Measurements from ENCODE around the gene ZFYVE26. TPM values are rescaled to one million over a fixed set of nuclear protein-coding genes. Genes with fewer than 3 reads are reported as not detected.

ZFYVE26 gene
- total RNA-seq, 6 experiments from 2014 or later, result 8.3 to 14.8 (median 11.3) TPM

DNA sequence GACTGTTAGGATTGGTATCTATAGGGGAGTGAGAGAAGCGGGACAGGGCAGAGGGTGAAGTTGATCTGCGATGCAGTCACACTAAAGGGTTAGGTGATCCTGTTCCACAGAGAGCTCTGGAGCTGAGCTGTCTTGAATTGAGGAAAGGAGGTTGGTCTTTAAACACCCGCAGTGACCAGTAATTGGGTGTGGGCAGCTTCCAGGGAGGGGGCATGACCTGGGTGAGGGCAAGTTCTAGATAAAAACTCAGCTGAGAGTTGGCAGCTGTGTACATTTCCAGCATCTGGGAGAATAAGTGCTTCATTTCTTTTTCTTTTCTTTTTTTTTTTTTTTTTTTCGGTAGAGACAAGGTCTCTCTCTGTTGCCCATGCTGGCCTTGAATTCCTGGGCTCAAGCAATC lies 79.6 kb downstream of the ZFYVE26 start:
- no peaks in the 10 kb centered on the region for H3K27me3 ChIP-seq
- WGBS (ENCODE audit: insufficient coverage, low coverage, low lambda C conversion rate, missing lambda C conversion rate), result 78% methylated on average over 4 of the region's 4 CpGs
- peaks cover 0 to 3% (median 0%) of the 10 kb centered on the region in 4 donors for H3K4me1 ChIP-seq
- no peaks in the 10 kb centered on the region for H3K9me3 ChIP-seq
- intact Hi-C loops (cut with DNase I), result no loop called here
- no peak overlapping the region for H3K27ac ChIP-seq
- no peak for TF ChIP-seq POLR2A (IDR thresholded peaks at IDR 0.05)
- TF ChIP-seq, protein P1, sequence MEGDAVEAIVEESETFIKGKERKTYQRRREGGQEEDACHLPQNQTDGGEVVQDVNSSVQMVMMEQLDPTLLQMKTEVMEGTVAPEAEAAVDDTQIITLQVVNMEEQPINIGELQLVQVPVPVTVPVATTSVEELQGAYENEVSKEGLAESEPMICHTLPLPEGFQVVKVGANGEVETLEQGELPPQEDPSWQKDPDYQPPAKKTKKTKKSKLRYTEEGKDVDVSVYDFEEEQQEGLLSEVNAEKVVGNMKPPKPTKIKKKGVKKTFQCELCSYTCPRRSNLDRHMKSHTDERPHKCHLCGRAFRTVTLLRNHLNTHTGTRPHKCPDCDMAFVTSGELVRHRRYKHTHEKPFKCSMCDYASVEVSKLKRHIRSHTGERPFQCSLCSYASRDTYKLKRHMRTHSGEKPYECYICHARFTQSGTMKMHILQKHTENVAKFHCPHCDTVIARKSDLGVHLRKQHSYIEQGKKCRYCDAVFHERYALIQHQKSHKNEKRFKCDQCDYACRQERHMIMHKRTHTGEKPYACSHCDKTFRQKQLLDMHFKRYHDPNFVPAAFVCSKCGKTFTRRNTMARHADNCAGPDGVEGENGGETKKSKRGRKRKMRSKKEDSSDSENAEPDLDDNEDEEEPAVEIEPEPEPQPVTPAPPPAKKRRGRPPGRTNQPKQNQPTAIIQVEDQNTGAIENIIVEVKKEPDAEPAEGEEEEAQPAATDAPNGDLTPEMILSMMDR (IDR thresholded peaks at IDR 0.05), result no peak
- no peak overlapping the region for H3K4me3 ChIP-seq
- ATAC-seq, result no peak
- H3K36me3 ChIP-seq, result no peaks in the 10 kb centered on the region
- no peak for DNase-seq

DNA sequence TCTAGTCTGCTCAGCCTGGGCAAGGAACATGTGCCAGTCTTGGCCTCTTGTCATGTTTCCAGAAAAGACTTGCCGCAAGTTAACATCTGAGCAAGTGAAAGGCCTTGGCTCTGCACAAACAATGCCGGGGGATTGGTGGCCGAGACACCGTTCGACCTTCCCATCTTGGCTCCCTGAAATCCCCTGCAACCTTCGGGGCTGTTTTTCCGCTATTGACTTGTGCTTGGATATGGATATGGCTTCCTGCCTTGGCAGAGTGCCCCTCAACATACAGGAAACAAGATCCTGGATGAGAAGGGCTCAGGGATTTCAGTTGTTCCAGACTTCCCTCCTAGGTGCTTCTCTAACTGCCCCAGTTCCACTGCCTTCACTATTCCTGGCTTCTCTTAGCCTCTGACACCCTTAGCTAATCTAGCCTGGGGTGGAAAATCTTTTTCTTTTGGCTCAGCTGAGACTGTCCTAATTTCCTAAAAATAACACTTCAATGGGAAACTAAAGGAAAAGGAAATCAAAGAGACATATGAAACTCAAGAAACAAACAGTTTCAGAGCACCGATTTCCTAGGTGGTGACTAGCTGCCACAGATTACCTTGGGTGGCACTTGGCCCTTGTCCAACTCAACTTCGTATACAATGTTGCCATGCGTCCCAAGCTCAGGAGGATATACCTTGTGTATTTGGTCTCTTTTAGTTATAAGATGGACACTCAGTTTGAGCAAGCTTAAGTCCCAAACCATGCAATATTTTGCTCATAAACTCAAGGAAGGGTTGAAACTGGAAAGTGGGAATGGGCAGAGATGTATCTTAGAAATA lies 80.8 kb downstream of the ZFYVE26 start:
- Histone ChIP-seq H3K4me1 (peaks cover 0 to 3% (median 0%) of the 10 kb centered on the region in 4 donors), H3K27me3 (no peaks in the 10 kb centered on the region), H3K9me3 (no peaks in the 10 kb centered on the region), H3K36me3 (no peaks in the 10 kb centered on the region), H3K4me3 (no peak overlapping the region), H3K27ac (no peak overlapping the region)
- intact Hi-C loops (cut with DNase I), result no loop called here
- TF ChIP-seq, protein P1 (IDR thresholded peaks at IDR 0.05), result no peak
- TF ChIP-seq POLR2A (IDR thresholded peaks at IDR 0.05), result no peak
- 82% methylated on average over 4 of the region's 10 CpGs for WGBS (ENCODE audit: insufficient coverage, low coverage, low lambda C conversion rate, missing lambda C conversion rate)
- DNase-seq (no peak), ATAC-seq (no peak)

DNA sequence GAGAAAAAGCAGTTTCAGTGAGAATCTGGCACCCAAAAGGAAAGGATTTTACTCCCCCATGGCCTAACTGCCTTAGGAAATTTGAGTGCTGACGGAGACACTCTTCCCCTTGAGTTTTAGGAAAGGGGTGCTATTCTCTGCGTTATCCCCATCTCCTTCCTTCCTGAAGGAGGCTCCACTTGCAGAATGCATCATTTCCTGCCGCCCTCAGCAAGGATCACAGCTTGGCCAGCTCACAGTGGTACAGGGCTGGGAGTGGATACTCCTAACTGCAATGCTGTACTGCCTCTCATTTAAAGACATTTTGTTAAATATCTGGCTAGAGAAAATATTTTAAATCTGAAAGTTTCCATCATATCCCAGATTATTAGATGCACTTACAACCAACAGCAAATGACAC lies 81.7 kb downstream of the ZFYVE26 start:
- TF ChIP-seq, protein P1 (IDR thresholded peaks at IDR 0.05), result peak in 1 of 4 donors; percentile 6
- TF ChIP-seq POLR2A (IDR thresholded peaks at IDR 0.05), result no peak
- Histone ChIP-seq H3K9me3 (no peaks in the 10 kb centered on the region), H3K4me3 (no peak overlapping the region), H3K27me3 (no peaks in the 10 kb centered on the region), H3K36me3 (no peaks in the 10 kb centered on the region), H3K4me1 (peaks cover 0 to 9% (median 0%) of the 10 kb centered on the region in 4 donors), H3K27ac (no peak overlapping the region)
- WGBS (ENCODE audit: insufficient coverage, low coverage, low lambda C conversion rate, missing lambda C conversion rate), result 60% methylated on average over 1 of the region's 3 CpGs
- intact Hi-C loops (cut with DNase I), result no loop called here
- ATAC-seq, result peak in 1 of 4 donors; percentile 23
- no peak for DNase-seq

DNA sequence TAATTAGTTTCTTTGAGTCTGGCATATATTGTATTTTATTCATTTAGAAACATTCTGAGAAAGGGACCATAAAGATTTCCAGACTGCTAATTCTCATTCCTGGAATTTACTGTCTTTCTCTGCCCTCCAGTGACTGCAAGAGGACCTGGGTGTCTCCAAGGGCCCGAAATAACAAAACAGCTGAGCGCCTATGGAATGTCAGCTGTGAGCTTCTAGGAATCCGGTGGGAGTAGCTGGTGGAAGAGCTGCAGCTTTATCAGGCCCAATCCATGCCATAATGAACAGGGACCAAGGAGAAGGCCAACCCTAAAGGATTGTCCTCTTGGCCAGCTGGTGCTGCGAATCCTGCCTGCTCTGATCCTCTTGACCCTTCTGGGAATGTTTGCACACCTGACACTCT lies 82.8 kb downstream of the ZFYVE26 start:
- Histone ChIP-seq H3K4me1 (peaks cover 0 to 20% (median 0%) of the 10 kb centered on the region in 4 donors), H3K27me3 (no peaks in the 10 kb centered on the region), H3K36me3 (no peaks in the 10 kb centered on the region), H3K4me3 (no peak overlapping the region), H3K9me3 (no peaks in the 10 kb centered on the region), H3K27ac (no peak overlapping the region)
- WGBS (ENCODE audit: insufficient coverage, low coverage, low lambda C conversion rate, missing lambda C conversion rate), result 100% methylated on average over 2 of the region's 4 CpGs
- no peak for DNase-seq
- no peak for ATAC-seq
- TF ChIP-seq, protein P1 (IDR thresholded peaks at IDR 0.05), result no peak
- no peak for TF ChIP-seq POLR2A (IDR thresholded peaks at IDR 0.05)
- intact Hi-C loops (cut with DNase I), result no loop called here

Measured in right lobe of liver (tissue), 6 donors.